ENCODE measurements around the gene ZNF648.
"Not testable (repeated sequence)": the region's sequence is repeated elsewhere in the genome, so short reads cannot be mapped to it uniquely, and the experiment has no call there.

Gene ZNF648

GRCh38 chr1:182066934-182067333, 5.4 kb upstream of the ZNF648 start:
- no peak for DNase-seq

GRCh38 chr1:182065126-182065845, 3.8 kb upstream of the ZNF648 start:
- DNase-seq, result no peak

DNA sequence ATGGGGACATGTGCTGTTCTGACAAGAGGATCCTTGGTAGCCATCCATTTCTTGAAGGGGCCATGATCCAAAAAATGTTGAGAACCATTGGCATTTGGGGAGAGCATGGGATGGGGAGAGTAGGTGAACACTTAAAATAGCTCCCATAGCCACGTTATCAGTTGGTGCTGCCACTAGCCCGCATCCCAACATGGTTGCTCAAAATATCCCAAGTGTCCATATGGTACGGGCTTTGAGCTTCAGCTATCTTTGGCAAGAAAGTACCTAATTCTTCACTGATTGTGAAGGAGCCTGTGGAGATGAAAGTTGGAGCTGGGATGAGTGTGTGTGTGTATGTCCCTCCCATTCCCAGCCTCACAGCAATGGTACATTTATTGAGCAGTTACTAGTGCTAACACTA, 3.1 kb upstream of the ZNF648 start:
- no peak for DNase-seq

DNA sequence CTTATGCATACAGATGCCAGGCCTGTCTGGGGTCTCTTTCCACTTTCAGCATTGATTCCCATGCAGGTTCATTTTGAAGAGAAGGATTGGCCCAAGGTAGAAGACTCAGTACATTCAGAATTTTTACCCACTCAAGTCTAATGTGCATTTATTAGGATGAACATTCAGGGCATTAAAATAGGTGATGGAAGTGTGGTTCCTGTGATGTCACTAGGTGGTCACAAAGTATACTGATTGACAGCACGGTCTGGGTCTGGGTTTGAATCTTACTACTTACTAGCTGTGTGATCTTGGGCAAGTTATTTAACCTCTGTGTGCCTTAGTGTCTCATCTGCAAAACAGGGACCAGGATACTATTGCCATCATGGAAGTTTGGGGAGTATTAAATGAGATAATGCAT, 711 bp upstream of the ZNF648 start:
- DNase-seq, result no peak

- DNase-seq, result no peak
Observed at GRCh38 chr1:182060877-182061276, 635 bp downstream of the ZNF648 start.

DNA sequence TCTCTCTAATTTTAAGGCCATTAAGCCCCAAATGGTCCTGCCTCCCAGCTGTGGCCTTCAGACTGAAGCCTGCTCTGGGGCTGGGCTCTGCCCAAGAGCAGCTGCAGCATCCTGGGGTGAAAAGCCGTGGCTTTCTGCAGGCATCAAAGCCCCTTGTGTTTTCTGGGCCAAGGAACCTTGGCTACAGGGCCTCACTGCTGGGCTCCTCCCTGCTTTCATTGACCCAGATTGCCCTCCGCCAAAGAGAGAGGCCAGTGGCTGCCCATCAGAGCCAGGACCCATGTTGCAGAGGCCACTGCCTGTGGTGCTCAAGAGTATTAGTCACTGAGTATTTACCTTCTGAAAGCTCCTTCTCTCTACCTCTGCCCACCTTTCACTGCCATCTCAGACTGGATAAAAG, 1.6 kb downstream of the ZNF648 start:
- no peak for DNase-seq

GRCh38 chr1:182056601-182057366, 4.7 kb downstream of the ZNF648 start:
- DNase-seq, result no peak

DNA sequence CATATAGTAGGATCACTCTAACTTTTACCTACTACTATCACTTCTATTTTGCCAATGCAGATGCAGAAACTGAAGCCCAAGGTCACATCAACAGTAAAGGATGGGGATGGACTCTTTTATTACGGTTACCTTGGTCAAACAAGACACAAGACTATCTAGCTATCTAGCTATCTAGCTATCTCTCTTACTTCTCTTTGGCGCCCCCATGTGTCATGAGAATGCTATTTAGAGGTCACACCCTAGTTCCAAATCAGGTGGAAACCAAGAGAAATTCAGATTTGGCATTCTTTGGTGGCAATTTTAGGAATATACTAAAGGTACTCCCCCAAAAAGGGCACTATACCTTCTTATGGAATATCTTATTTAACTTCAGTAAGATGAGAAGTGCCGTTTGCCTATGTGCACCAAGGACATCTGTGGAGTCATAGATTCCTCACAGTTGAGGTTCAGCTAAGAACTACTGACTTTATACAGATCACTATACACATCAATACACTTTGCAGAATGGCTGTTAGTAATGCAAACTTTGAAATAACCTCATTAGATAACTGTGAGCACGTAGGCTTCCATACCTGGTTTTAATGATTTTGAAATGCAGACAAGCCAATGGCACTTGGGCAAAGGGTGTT, 6.7 kb downstream of the ZNF648 start:
- DNase-seq, result peak; percentile 7

GRCh38 chr1:182052355-182052754, 9.2 kb downstream of the ZNF648 start:
- no peak for DNase-seq

- DNase-seq, result no peak
Observed at GRCh38 chr1:182051938-182052337, 9.6 kb downstream of the ZNF648 start.

DNA sequence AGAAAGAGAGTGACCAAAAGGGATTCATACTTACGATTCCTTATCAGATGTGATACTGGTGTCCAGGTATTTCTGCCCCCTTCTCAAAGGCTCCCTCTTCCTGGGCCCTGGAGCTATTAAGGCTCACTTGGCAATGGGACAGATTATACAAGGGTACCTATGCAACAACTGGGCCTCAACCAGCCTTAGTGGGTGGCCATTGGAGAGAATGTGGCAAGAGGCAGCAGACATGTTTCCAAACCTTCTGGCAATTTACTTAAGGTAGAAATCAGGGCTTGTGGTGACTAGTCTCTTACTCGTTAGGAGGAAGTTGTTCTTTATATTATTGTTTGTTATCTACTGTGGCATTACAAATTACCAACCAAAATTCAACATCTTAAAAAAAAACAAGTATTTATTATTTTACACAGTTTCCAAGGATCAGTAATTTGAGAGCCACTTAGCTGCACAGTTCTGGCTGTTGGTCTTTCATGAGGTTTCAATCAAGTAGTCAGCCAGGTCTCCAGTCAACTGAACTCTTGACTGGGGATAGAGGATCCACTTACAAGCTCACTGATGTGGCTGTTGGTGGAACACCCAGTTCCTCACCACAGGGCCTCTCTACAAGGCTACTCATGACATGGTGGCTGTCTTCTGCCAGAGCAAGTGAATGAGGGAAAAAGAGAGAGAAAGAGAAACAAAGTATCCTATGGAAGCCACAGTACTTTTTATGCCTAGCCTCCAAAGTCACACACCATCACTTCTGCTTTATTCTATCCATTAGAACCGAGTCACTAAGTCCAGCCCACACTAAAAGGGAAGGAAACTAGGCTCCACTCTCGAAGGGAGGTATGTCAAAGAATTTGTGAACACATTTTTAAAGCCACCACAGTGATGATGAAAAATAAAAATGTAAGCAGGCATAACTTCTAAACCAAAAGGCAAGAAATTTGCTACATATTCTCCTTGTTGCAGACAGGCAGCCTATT, 10.7 kb downstream of the ZNF648 start:
- no peak for DNase-seq

DNA sequence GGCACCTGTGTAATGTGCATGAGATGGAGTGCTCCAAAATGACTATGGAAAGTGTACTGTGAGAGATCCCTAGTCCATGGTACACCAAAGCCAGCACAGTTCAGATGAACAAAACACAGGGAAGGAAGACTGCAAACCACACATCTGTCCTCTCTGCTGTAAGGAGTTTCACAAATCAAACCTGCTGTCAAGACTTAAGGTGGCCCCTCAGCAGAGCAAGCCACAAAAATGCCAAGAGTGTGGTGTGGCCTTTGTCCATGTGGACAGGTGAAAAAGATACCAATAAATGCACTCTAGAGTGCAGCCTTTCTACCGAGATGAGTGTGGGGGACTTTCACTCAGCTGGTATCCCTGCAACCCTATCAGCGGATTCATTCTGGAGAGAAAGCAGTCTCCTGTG, 12.9 kb downstream of the ZNF648 start:
- no peak for DNase-seq

GRCh38 chr1:182046763-182047162, 14.7 kb downstream of the ZNF648 start:
- no peak for DNase-seq

DNA sequence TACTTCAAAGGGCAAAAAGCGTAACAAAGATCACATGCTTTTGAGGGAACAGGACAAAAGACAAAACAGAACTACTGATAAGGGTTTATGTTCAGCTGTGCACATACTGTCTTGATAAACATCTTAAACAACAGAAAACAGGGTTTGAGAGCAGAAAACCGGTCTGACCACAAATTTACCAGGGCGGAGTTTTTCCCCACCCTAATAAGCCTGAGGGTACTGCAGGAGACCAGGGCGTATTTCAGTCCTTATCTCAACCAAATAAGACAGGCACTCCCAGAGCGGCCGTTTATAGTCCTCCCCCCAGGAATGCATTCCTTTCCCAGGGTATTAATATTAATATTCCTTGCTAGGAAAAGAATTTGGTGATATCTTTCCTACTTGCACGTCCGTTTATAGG, 16.0 kb downstream of the ZNF648 start:
- not testable (repeated sequence) for DNase-seq

GRCh38 chr1:182041615-182042014, 19.9 kb downstream of the ZNF648 start:
- DNase-seq, result no peak

- no peak for DNase-seq
Observed at GRCh38 chr1:182038220-182038619, 23.3 kb downstream of the ZNF648 start.

DNA sequence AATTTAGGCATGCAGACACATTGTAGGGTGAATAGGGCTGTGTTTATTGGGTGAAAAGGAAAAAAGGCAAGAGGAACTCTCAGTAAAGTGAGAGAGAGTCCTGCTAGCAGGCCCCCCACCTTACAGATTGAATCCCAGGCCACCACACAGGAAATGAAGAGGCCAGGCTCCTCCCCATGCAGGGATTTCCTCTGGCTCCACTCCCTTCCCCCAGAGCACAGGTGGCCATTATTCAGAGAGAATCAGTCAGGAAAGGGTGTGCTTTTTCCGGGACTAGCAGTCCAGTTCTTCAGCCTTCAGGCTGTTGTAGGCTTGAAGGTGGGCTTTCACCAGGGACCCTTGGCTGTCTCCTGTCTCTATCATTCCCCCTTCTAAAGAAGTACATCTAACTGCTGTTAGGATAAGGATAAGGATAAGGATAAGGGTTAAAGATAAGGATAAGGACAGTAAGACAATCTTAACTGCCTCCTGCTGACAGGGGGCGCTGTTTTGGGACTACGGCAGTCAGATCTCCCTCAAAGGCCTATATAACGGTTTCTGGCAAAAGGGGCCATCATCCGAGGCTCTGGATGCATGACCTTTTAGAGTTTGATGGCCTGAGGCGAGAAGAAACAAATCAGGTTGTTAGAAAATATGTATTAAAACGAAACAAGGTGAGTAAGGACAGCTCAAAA, 26.3 kb downstream of the ZNF648 start:
- no peak for DNase-seq

DNA sequence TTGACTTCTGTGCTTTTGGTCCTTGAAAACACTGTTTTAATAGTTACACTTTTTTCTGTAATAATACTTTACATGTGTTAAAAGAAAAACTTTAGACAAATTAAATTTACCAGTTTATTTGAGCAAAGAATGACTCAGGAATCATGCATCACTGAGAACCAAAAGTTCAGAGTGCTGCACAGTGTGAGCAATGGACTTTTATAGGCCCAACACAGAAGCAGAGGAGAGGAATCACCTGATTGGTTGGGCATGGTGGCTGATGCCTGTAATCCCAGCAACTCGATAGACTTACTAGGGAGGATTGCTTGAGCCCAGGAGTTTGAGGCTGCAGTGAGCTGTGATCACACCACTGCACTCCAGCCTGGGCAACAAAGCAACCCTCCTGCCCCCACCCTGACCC, 29.3 kb downstream of the ZNF648 start:
- DNase-seq, result no peak

DNA sequence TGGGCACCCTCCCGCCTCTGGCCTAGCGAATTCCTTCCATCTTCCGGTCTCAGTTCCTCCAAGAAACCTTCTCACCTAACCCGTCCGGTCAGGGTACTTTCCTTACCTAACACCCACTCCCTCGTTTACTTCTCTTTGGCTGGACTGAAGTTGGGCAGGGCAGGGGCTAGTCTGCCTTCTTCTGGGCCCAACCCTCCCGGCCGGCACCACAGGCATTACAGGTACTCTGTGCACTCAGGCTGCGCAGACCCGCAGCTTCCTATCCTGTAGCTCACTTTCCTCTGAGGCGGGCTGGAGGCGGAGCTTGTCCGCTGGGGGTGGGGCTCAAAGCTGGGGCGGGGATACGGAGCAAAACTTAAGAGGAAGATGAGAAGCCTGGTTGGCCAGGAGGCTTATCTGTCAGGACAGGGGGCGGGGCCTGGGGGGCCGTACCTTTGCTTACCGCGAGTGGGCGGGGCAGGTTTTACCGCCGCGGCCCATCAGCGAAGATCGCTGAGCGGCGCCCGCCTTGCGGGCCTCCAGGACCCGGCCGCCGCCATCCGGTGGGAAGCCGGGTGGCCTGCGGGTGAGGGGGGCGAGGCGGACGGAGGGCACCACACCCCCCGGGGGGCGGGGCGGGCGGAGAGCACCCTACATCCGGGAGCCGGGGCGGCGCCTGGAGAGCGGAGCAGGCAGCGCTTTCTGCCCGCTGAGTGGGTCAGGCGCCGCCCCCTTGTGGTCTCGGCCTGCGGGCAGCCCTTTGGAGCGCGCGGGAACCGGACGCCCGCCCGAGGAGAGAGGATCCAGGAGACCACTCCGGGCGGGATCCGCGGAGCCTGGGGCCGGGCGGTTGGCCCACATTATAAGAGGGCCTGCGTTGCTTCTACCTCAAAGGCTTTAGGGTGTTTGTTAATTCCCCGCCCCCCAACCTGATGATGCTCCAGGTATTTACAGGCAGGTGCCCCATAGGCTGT, 31.9 kb downstream of the ZNF648 start:
- DNase-seq, result peak; percentile 75

DNA sequence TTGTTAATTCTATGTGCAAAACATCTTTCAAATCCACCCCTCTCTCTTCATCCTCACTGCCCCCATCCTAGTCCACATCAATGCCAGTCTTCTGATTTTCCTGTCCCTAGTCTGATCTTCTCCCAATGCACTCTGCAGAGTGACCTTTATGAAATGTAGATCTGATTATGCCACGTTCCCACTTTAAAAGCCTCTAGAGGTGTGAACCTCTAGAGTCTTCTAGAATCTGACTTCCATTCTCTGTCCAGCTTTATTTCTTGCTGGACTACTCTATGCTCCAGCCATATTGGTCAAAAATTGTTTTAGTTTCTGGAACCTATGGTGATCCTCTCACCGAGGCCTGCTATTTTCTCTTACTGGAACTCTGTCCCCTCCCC, 32.5 kb downstream of the ZNF648 start:
- DNase-seq, result no peak

- no peak for DNase-seq
Observed at GRCh38 chr1:182015360-182015759, 46.2 kb downstream of the ZNF648 start.

Data from NCI-H748 treated with DMSO at 0.1 percent for 48 hours (cell line).